Chondrocyte (in vitro differentiated cells): ENCODE data around the gene SP9. TPM values are rescaled to one million over a fixed set of nuclear protein-coding genes. Genes with fewer than 3 reads are reported as not detected.

Source experiments
- DNase-seq: peaks from one replicate; pipeline ENCODE4 v3.0.0; 2021; ENCODE audit warnings: mixed read lengths, low spot score
- H3K27ac Mint-ChIP-seq: one replicate; pipeline ENCODE4 v1.8.0; 2021; ENCODE audit warnings: mild to moderate bottlenecking, moderate library complexity, mixed read lengths; ENCODE audit not compliant: unreplicated experiment
- H3K27me3 Mint-ChIP-seq: 2 replicates; pipeline ENCODE4 v1.8.0; 2021; ENCODE audit warnings: low read depth, mixed read lengths
- H3K36me3 Mint-ChIP-seq: 2 replicates; pipeline ENCODE4 v1.8.0; 2021; ENCODE audit warnings: low read depth, mixed read lengths
- H3K4me1 Mint-ChIP-seq: 2 replicates; pipeline ENCODE4 v1.8.0; 2021; ENCODE audit warnings: low read depth, mild to moderate bottlenecking, mixed read lengths
- H3K4me3 Mint-ChIP-seq: one replicate; pipeline ENCODE4 v1.8.0; 2021; ENCODE audit warnings: mild to moderate bottlenecking, moderate library complexity, mixed read lengths; ENCODE audit not compliant: unreplicated experiment
- H3K9me3 Mint-ChIP-seq: 2 replicates; pipeline ENCODE4 v1.8.0; 2021; ENCODE audit warnings: low read depth, mixed read lengths
- CTCF ChIP-seq: fragments of 200-600 bp; sonication (generic); IDR thresholded peaks from 2 replicates; pipeline ENCODE4 v1.5.0; 2021; ENCODE audit warnings: antibody characterized with exemption, mild to moderate bottlenecking, moderate library complexity
- long read RNA-seq: library from polyadenylated mRNA; stranded (forward); transcript quantifications from one replicate; pipeline ENCODE4 v2.0.0, GENCODE V29; 2021
- total RNA-seq: library from RNA; stranded (reverse); gene quantifications from 3 replicates; pipeline ENCODE4 v1.2.1, GENCODE V29; 2021

Gene SP9
- total RNA-seq, result not detected in 3 replicates
- long read RNA-seq, result 0 reads

- Mint-ChIP-seq H3K27ac (no peak within 1 kb of the TSS), H3K36me3 (peaks cover 3% of the 10 kb centered on the region), H3K9me3 (no peaks in the 10 kb centered on the region), H3K27me3 (peaks cover 63% of the 10 kb centered on the region), H3K4me1 (peaks cover 32% of the 10 kb centered on the region), H3K4me3 (peak within 1 kb of the TSS; percentile 57)
- TF ChIP-seq CTCF, result no peak
- no peak for DNase-seq
Measured at GRCh38 chr2:174334781-174335251, at the start of gene SP9. SP9 (plus strand) TSS chr2:174334954; CDS start chr2:174335093, 139 bp downstream.

- DNase-seq, result no peak
- peaks cover 42% of the 10 kb centered on the region for H3K27me3 Mint-ChIP-seq
- peaks cover 5% of the 10 kb centered on the region for H3K36me3 Mint-ChIP-seq
- TF ChIP-seq CTCF, result no peak
- H3K27ac Mint-ChIP-seq, result no peak overlapping the region
- no peaks in the 10 kb centered on the region for H3K4me1 Mint-ChIP-seq
- H3K4me3 Mint-ChIP-seq, result no peak overlapping the region
- H3K9me3 Mint-ChIP-seq, result peaks cover 15% of the 10 kb centered on the region
Measured at GRCh38 chr2:174286172-174286571, 48.6 kb upstream of the SP9 start.

- peaks cover 38% of the 10 kb centered on the region for H3K27me3 Mint-ChIP-seq
- no peak overlapping the region for H3K27ac Mint-ChIP-seq
- H3K4me1 Mint-ChIP-seq, result no peaks in the 10 kb centered on the region
- DNase-seq, result no peak
- H3K9me3 Mint-ChIP-seq, result peaks cover 17% of the 10 kb centered on the region
- no peak overlapping the region for H3K4me3 Mint-ChIP-seq
- TF ChIP-seq CTCF, result no peak
- H3K36me3 Mint-ChIP-seq, result peaks cover 5% of the 10 kb centered on the region
Measured at GRCh38 chr2:174292908-174293307, 41.8 kb upstream of the SP9 start.

- peaks cover 3% of the 10 kb centered on the region for H3K36me3 Mint-ChIP-seq
- no peak overlapping the region for H3K4me3 Mint-ChIP-seq
- no peak for TF ChIP-seq CTCF
- H3K27ac Mint-ChIP-seq, result peak overlapping the region; percentile 17
- DNase-seq, result no peak
- no peaks in the 10 kb centered on the region for H3K9me3 Mint-ChIP-seq
- peaks cover 39% of the 10 kb centered on the region for H3K27me3 Mint-ChIP-seq
- H3K4me1 Mint-ChIP-seq, result no peaks in the 10 kb centered on the region
Measured at GRCh38 chr2:174300114-174300513, 34.6 kb upstream of the SP9 start.

GRCh38 chr2:174312581-174313234 lies 22.0 kb upstream of the SP9 start:
- Mint-ChIP-seq H3K4me1 (no peaks in the 10 kb centered on the region), H3K27me3 (peaks cover 56% of the 10 kb centered on the region), H3K36me3 (peaks cover 3% of the 10 kb centered on the region), H3K27ac (no peak overlapping the region), H3K4me3 (no peak overlapping the region), H3K9me3 (no peaks in the 10 kb centered on the region)
- no peak for TF ChIP-seq CTCF
- DNase-seq, result no peak
